Keratinocyte (primary cell): ENCODE results near the gene TMEFF2.

Experiments
- EZH2 ChIP-seq: IDR thresholded peaks from one replicate; pipeline ENCODE4 v1.6.1; 2012; ENCODE audit warnings: inconsistent platforms, mild to moderate bottlenecking, low read length, moderate library complexity
- TF ChIP-seq, protein P1 (sequence below), 3 experiments: IDR thresholded peaks in 1 of 3; conservative IDR thresholded peaks in 1 of 3; optimal IDR thresholded peaks in 1 of 3; 2 replicates in 2 of 3; 3 replicates in 1 of 3; pipeline versions ENCODE3 to v1.5.1; 2011; ENCODE audit warnings: low read length in 3 of 3, mild to moderate bottlenecking in 3 of 3, moderate library complexity in 2 of 3, control low read depth in 1 of 3, inconsistent platforms in 1 of 3; ENCODE audit not compliant: insufficient read depth in 2 of 3; ENCODE audit errors: extremely low read depth in 1 of 3

DNA sequence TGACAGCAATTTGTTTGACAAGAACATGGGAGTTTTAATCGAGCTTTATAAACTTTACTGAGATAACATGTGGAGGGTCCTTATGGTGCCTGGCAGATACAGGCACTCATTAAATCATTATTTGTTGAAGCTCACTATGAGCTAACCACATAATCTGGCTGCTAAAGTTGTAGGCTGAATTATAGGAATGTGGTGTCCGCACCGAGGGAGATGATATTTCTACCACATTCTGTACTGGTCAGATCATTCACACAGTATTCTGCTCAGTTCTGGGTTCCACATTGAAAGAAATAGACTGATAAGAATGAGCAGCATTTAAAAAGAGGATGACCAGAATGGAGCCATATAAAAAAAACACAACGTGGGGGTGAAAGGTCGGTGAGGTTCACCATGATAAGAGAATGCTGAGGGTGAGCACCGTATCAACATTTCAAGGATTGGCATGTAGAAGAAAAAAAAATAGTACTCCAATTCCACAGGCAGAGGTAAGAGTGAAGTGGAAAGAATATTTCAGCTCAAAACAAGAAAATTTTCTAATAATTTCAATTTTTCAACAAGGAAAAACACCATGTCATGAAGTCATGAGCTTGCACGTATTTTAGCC, 54.4 kb downstream of the TMEFF2 start:
- TF ChIP-seq, protein P1, sequence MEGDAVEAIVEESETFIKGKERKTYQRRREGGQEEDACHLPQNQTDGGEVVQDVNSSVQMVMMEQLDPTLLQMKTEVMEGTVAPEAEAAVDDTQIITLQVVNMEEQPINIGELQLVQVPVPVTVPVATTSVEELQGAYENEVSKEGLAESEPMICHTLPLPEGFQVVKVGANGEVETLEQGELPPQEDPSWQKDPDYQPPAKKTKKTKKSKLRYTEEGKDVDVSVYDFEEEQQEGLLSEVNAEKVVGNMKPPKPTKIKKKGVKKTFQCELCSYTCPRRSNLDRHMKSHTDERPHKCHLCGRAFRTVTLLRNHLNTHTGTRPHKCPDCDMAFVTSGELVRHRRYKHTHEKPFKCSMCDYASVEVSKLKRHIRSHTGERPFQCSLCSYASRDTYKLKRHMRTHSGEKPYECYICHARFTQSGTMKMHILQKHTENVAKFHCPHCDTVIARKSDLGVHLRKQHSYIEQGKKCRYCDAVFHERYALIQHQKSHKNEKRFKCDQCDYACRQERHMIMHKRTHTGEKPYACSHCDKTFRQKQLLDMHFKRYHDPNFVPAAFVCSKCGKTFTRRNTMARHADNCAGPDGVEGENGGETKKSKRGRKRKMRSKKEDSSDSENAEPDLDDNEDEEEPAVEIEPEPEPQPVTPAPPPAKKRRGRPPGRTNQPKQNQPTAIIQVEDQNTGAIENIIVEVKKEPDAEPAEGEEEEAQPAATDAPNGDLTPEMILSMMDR (optimal IDR thresholded peaks at IDR 0.05 in 1 of 3, IDR thresholded peaks at IDR 0.05 in 1 of 3, conservative IDR thresholded peaks at IDR 0.05 in 1 of 3; ENCODE audit: extremely low read depth in 1 of 3, insufficient read depth in 2 of 3, low read length in 3 of 3) = no peak
- no peak for TF ChIP-seq EZH2
